KMS-11 (cell line): ENCODE measurements around the gene TXNDC16.

Experiments
- H2AFZ ChIP-seq: fragments of 200-600 bp; sonication (generic); 2 replicates; pipeline ENCODE4 v1.6.1; 2016; ENCODE audit warnings: antibody characterized with exemption, mixed run types, low read depth
- H3K27ac ChIP-seq: fragments of 200-600 bp; sonication (generic); 2 replicates; pipeline ENCODE4 v1.6.1; 2016; ENCODE audit warnings: mild to moderate bottlenecking, mixed run types
- H3K27me3 ChIP-seq: fragments of 200-600 bp; sonication (generic); 2 replicates; pipeline ENCODE4 v1.6.1; 2017; ENCODE audit warnings: mild to moderate bottlenecking, low read depth, mixed run types, moderate library complexity; ENCODE audit not compliant: insufficient read depth
- H3K36me3 ChIP-seq: fragments of 200-600 bp; sonication (generic); 2 replicates; pipeline ENCODE4 v1.6.1; 2017; ENCODE audit warnings: mild to moderate bottlenecking, mixed run types; ENCODE audit not compliant: insufficient read depth
- H3K4me1 ChIP-seq: fragments of 200-600 bp; sonication (generic); 2 replicates; pipeline ENCODE4 v1.6.1; 2016; ENCODE audit warnings: mild to moderate bottlenecking, low read depth, mixed run types; ENCODE audit not compliant: poor library complexity, severe bottlenecking
- H3K4me2 ChIP-seq: fragments of 200-600 bp; sonication (generic); 2 replicates; pipeline ENCODE4 v1.7.0; 2016; ENCODE audit warnings: mild to moderate bottlenecking, mixed run types
- H3K4me3 ChIP-seq: fragments of 200-600 bp; sonication (generic); IDR thresholded peaks from 2 replicates; pipeline ENCODE4 v1.6.1; 2017; ENCODE audit warnings: low read depth, low read length, mixed read lengths; ENCODE audit not compliant: insufficient read depth
- H3K79me2 ChIP-seq: fragments of 200-600 bp; sonication (generic); 2 replicates; pipeline ENCODE4 v1.6.1; 2016; ENCODE audit warnings: low read depth, mixed run types; ENCODE audit not compliant: insufficient read depth
- H3K9ac ChIP-seq: fragments of 200-600 bp; sonication (generic); 2 replicates; pipeline ENCODE4 v1.6.1; 2016; ENCODE audit warnings: mild to moderate bottlenecking, mixed run types
- H4K20me1 ChIP-seq: fragments of 200-600 bp; sonication (generic); 2 replicates; pipeline ENCODE4 v1.6.1; 2016; ENCODE audit warnings: mild to moderate bottlenecking, mixed run types; ENCODE audit not compliant: insufficient read depth
- CTCF ChIP-seq: fragments of 200-600 bp; sonication (generic); conservative IDR thresholded peaks from 2 replicates; pipeline ENCODE4 v1.6.1; 2017; ENCODE audit warnings: low read depth, mild to moderate bottlenecking, antibody characterized with exemption, low read length, moderate library complexity, mixed read lengths

Gene TXNDC16

DNA sequence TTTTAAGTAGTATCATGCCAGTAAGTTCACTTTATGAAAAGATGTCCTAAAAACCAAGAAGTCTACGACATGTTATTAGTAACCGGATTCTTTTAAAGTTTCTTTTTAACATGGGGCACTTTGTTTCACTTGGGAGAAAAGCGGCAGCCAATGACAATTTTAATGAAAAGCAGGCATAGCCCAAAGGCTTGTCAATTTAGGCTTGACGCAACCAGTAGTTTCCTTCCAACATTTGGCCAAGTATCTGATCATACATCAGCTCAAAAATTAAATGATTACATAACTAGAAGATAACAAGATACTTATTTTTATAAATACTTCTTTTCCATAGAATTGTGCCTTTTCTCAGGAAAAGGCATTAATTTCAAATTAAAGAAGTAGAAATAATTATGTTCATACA lies 112.8 kb downstream of the TXNDC16 start:
- H3K4me2 ChIP-seq: no peak overlapping the region
- no peak for TF ChIP-seq CTCF

DNA sequence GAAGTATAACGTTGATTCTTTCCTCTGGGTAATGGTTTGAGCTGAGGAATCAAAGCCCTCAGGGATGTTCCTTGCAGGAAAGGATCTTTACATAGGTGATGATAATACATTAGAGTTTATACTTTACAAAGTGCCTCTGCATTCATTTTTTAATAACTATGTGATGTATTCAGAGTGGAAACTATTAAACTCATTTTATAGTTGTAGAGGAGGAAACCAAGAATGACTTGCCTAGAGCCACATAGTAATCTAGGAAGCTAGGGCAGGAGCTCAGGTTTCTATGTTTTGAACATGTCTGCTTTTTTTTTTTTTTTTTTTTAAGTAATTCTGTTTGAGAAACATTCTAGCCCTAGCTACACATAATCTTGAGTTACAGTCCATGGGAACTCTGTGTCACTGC lies 117.3 kb downstream of the TXNDC16 start:
- no peak overlapping the region for H2AFZ ChIP-seq
- H3K79me2 ChIP-seq: no peaks in the 10 kb centered on the region
- no peak overlapping the region for H3K4me3 ChIP-seq
- H3K36me3 ChIP-seq: no peaks in the 10 kb centered on the region
- H3K4me2 ChIP-seq: no peak overlapping the region
- TF ChIP-seq CTCF: no peak
- H3K9ac ChIP-seq: no peak overlapping the region
- no peak overlapping the region for H3K27ac ChIP-seq
- H3K4me1 ChIP-seq: no peaks in the 10 kb centered on the region
- no peaks in the 10 kb centered on the region for H4K20me1 ChIP-seq
- H3K27me3 ChIP-seq: no peaks in the 10 kb centered on the region

More for the DNA sequence above, 112.8 kb downstream of the TXNDC16 start:
- no peak overlapping the region for H3K27ac ChIP-seq
- no peaks in the 10 kb centered on the region for H4K20me1 ChIP-seq
- no peak overlapping the region for H3K4me3 ChIP-seq
- H3K9ac ChIP-seq: no peak overlapping the region
- H2AFZ ChIP-seq: no peak overlapping the region
- no peaks in the 10 kb centered on the region for H3K36me3 ChIP-seq
- H3K27me3 ChIP-seq: no peaks in the 10 kb centered on the region
- H3K79me2 ChIP-seq: no peaks in the 10 kb centered on the region
- H3K4me1 ChIP-seq: no peaks in the 10 kb centered on the region

DNA sequence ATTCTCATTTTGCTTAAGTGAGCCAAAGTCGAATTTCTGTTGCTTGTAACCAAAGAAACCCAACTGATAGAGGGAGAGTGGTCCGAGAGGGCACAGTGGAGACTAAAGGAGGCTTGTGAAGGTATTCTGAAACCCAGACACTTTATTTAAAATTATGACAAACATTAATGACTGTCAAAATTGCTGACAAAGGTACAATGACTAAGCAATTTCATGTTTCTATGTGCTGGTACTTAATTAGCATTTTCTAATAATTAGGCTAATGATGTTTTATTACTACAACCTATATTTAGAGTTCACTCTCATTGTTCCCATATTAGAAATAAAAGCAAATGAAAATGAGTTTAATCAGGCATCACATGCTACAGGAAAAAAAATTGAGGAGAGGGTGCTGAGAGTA lies 121.8 kb downstream of the TXNDC16 start:
- Histone ChIP-seq H2AFZ (no peak overlapping the region), H3K79me2 (no peaks in the 10 kb centered on the region), H3K4me1 (no peaks in the 10 kb centered on the region), H3K27me3 (no peaks in the 10 kb centered on the region), H4K20me1 (no peaks in the 10 kb centered on the region), H3K9ac (no peak overlapping the region), H3K27ac (no peak overlapping the region), H3K36me3 (no peaks in the 10 kb centered on the region), H3K4me2 (no peak overlapping the region), H3K4me3 (no peak overlapping the region)
- no peak for TF ChIP-seq CTCF

- no peak overlapping the region for H3K9ac ChIP-seq
- H3K4me1 ChIP-seq: no peaks in the 10 kb centered on the region
- TF ChIP-seq CTCF: no peak
- H3K4me3 ChIP-seq: no peak overlapping the region
- H3K79me2 ChIP-seq: no peaks in the 10 kb centered on the region
- H2AFZ ChIP-seq: no peak overlapping the region
- H3K27me3 ChIP-seq: no peaks in the 10 kb centered on the region
- no peak overlapping the region for H3K4me2 ChIP-seq
- H3K36me3 ChIP-seq: no peaks in the 10 kb centered on the region
- no peaks in the 10 kb centered on the region for H4K20me1 ChIP-seq
- H3K27ac ChIP-seq: no peak overlapping the region
Measured at GRCh38 chr14:52429451-52429850, 122.9 kb downstream of the TXNDC16 start.
